ENCODE data around the gene MYZAP. TPM values are rescaled to one million over a fixed set of nuclear protein-coding genes. Genes with fewer than 3 reads are reported as not detected.
A peak's percentile ranks its signal among the peaks of the same experiment; 100 is the strongest.

MYZAP gene
- total and polyA plus RNA-seq, 10 of the 15 experiments (the other 5 are each of a cell fraction or from before 2014, with no cell fraction given): not detected

DNA sequence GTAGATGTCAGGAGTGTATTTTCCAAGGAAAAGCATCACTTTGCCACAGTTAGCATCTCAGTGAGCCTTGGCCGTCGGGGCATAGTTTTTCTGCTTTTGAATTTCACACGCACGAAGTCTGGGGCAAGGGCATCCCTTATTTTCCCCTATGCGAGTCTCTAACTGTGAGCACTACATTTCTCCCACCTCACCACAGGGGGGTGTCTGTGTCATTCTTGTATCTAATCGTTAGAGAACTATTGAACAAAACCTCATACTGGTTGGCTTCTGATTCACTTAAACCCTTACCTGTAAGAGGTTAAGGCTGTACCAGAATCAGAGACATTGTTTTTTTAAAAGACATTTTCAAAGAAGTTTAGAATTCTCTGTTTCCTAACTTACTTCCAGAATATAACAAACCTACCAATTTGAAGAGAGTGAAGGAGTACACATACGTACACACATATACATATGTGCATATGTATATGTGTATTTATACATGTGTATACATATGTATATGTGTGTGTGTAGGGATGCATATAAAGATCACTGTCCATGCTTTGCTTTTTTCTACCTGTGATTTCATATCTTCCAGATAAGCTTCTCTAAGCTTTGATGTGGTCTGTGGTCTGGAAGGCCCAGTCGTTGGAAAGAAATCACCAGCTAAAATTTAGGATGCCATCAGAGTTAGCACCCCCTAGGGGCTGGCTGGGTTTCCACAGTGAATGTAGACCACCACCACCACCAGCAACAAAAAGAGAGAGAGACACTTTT, 49.4 kb downstream of the MYZAP start:
- ChIA-PET POLR2A (no interaction called here), SMC1A (ENCODE audit: uncharacterized antibody, unreplicated experiment) (interaction anchor here (0.6 to 1.7 kb wide), 2 partner anchors 158 to 220 kb away, joined by 3 to 6 read pairs; no protein-coding TSS in a partner anchor), CTCF (interaction anchor here (1.0 to 2.3 kb wide), 8 partner anchors 8 to 219 kb away, joined by 3 to 13 read pairs (median 4); no protein-coding TSS in a partner anchor), RAD21 (ENCODE audit: unreplicated experiment) (no interaction called here)
- Histone ChIP-seq H3K4me2 (ENCODE audit: control insufficient read depth, insufficient read depth) (no peak overlapping the region), H3K4me3 (no peak overlapping the region), H3K9me3 (replicated peaks; ENCODE audit: control insufficient read depth, insufficient read depth, low read length) (no peaks in the 10 kb centered on the region), H3K4me1 (ENCODE audit: control insufficient read depth, insufficient read depth, low read length) (no peaks in the 10 kb centered on the region), H4K20me1 (ENCODE audit: control insufficient read depth, insufficient read depth) (no peaks in the 10 kb centered on the region), H3K79me2 (ENCODE audit: control insufficient read depth, insufficient read depth, low read length) (no peaks in the 10 kb centered on the region), H2AFZ (ENCODE audit: control insufficient read depth, low read depth, low read length) (no peak overlapping the region), H3K36me3 (ENCODE audit: control insufficient read depth in 2 of 2, insufficient read depth in 2 of 2, low read length in 1 of 2) (no peaks in the 10 kb centered on the region), H3K27me3 (replicated peaks in 1 of 2; ENCODE audit: control insufficient read depth in 2 of 2, insufficient read depth in 2 of 2, low read length in 1 of 2) (peaks cover 0 to 5% of the 10 kb centered on the region in 2 experiments; a peak in 2 of 4 replicates), H3K27ac (ENCODE audit: control insufficient read depth, insufficient read depth) (no peak overlapping the region), H3K9ac (ENCODE audit: control insufficient read depth, insufficient read depth, low read length) (no peak overlapping the region)
- 31% methylated on average over 8 of the region's 8 CpGs for whole genome bisulfite sequencing (ENCODE audit: insufficient coverage, insufficient replicate concordance, low lambda C conversion rate, missing lambda C conversion rate)
- ATAC-seq (peak; percentile 73), DNase-seq (ENCODE audit: low read depth, low spot score) (no peak), FAIRE-seq (no peak)
- TF ChIP-seq, protein P1, sequence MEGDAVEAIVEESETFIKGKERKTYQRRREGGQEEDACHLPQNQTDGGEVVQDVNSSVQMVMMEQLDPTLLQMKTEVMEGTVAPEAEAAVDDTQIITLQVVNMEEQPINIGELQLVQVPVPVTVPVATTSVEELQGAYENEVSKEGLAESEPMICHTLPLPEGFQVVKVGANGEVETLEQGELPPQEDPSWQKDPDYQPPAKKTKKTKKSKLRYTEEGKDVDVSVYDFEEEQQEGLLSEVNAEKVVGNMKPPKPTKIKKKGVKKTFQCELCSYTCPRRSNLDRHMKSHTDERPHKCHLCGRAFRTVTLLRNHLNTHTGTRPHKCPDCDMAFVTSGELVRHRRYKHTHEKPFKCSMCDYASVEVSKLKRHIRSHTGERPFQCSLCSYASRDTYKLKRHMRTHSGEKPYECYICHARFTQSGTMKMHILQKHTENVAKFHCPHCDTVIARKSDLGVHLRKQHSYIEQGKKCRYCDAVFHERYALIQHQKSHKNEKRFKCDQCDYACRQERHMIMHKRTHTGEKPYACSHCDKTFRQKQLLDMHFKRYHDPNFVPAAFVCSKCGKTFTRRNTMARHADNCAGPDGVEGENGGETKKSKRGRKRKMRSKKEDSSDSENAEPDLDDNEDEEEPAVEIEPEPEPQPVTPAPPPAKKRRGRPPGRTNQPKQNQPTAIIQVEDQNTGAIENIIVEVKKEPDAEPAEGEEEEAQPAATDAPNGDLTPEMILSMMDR (IDR thresholded peaks at IDR 0.05 in 2 of 3, conservative IDR thresholded peaks at IDR 0.05 in 1 of 3; ENCODE audit: control insufficient read depth in 2 of 3, extremely low read depth in 1 of 3, insufficient read depth in 1 of 3, low read depth in 3 of 3, low read length in 3 of 3): peak; percentile 26 to 48 (median 38); a peak in 4 of 6 replicates
- no peak for TF ChIP-seq ZNF274 (IDR thresholded peaks at IDR 0.05; ENCODE audit: insufficient read depth, insufficient read length)
- no peak for TF ChIP-seq NR2C2 (IDR thresholded peaks at IDR 0.05; ENCODE audit: borderline replicate concordance, control insufficient read depth, insufficient read length, low read depth)
- TF ChIP-seq RAD21 (IDR thresholded peaks at IDR 0.05; ENCODE audit: insufficient read depth, low read depth, low read length): peak; percentile 43
- in situ Hi-C loops (cut with MboI): no loop called here
- no TSS peak for BruUV-seq (replicated peaks)
- intact Hi-C loops (cut with micrococcal nuclease; ENCODE audit: unreplicated experiment): loop anchor here (1.0 kb wide), 1 partner anchor 220 kb away; no protein-coding TSS in a partner anchor

Measured in GM12878 (cell line).